ENCODE results near the gene PRAC2. TPM values are rescaled to one million over a fixed set of nuclear protein-coding genes. Genes with fewer than 3 reads are reported as not detected.
A peak's percentile ranks its signal among the peaks of the same experiment; 100 is the strongest.

Gene PRAC2
- 44.1 and 51.4 TPM in 2 replicates for total RNA-seq (2014; rRNA removed)
- Bru-seq, nascent RNA, result percentile 95 among the genes with signal in this experiment
- BruChase-seq, experiment 1, labeled RNA remaining after a 6-hour chase, result percentile 95 among the genes with signal in this experiment
- BruChase-seq, experiment 2, labeled RNA remaining after a 2-hour chase, result percentile 80 among the genes with signal in this experiment
- long read RNA-seq, partial matches to known transcripts, result 0 of 6 reads
- long read RNA-seq, other reads (novel, unspliced or antisense), result 2 of 6 reads

DNA sequence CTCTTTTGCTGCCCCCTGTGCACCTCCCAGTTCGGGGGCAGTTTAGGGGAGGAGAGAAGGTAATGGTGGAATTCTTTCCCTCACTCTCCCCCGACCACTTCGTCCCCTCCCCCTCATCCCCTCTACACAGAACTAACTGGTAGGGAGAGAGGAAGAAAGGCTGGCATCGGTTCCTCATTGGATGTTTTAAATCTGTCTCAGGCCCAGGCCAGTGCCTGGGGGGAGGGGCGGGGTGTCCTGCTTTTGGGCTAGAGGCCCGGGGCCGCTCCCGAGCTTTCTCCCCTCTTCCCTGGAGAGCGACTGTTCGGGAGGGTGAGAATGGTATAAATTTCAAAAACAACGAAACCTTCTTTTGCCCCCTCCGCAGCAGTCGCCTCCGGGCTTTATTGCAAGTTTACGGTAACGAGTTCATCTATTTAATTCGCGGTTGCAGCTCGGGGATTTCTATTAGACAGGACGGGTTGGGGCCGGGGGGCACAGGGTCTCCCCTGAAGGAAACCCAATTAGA lies at the start of gene PRAC2:
PRAC2 (plus strand) TSS at position 271 of the 508 bp plus-strand sequence. CDS start 1,226 bp downstream, outside the sequence.
- H3K9me3 ChIP-seq (ENCODE audit: low read length), result no peaks in the 10 kb centered on the region
- H3K4me3 ChIP-seq (ENCODE audit: low read length), result peak within 1 kb of the TSS; percentile 90
- H3K79me2 ChIP-seq (ENCODE audit: low read length), result peaks cover 100% of the 10 kb centered on the region
- no peaks in the 10 kb centered on the region for H4K20me1 ChIP-seq (ENCODE audit: low read length)
- H3K9ac ChIP-seq (ENCODE audit: low read length), result peak within 1 kb of the TSS; percentile 90
- DNase-seq, result peak; percentile 96
- H3K9me2 ChIP-seq (replicated peaks; ENCODE audit: low read length), result no peaks in the 10 kb centered on the region
- H3K36me3 ChIP-seq (ENCODE audit: low read depth, low read length), result no peaks in the 10 kb centered on the region
- CTCF ChIA-PET, result interaction anchor here (0.6 to 5.0 kb wide), 10 partner anchors 15 to 162 kb away, joined by 3 to 76 read pairs (median 12); no protein-coding TSS in a partner anchor
- H2AFZ ChIP-seq (ENCODE audit: low read length), result peak within 1 kb of the TSS; percentile 66
- peaks cover 36% of the 10 kb centered on the region for H3K4me1 ChIP-seq (ENCODE audit: insufficient read depth, low read length)
- H3K27me3 ChIP-seq (ENCODE audit: low read length), result no peaks in the 10 kb centered on the region
- no peak for TF ChIP-seq CTCF (conservative IDR thresholded peaks at IDR 0.05; ENCODE audit: low read depth, low read length)
- BruUV-seq (replicated peaks), result no TSS peak
- H3K4me2 ChIP-seq (ENCODE audit: low read length), result peak within 1 kb of the TSS; percentile 85
- H3K27ac ChIP-seq (ENCODE audit: low read length), result peak within 1 kb of the TSS; percentile 85
- intact Hi-C loops (cut with micrococcal nuclease), result loop anchor here (1.0 to 2.0 kb wide), 4 partner anchors 34 to 170 kb away; partner anchors contain the start of gene ATP5MC1
- POLR2A ChIA-PET (ENCODE audit: unreplicated experiment), result interaction anchor here (0.6 to 1.3 kb wide), 9 partner anchors 11 to 250 kb away, joined by 3 to 6 read pairs (median 4); no protein-coding TSS in a partner anchor
- H3F3A ChIP-seq (ENCODE audit: low read length, unreplicated experiment), result peaks cover 5% of the 10 kb centered on the region
- ATAC-seq, result peak; percentile 23

DNA sequence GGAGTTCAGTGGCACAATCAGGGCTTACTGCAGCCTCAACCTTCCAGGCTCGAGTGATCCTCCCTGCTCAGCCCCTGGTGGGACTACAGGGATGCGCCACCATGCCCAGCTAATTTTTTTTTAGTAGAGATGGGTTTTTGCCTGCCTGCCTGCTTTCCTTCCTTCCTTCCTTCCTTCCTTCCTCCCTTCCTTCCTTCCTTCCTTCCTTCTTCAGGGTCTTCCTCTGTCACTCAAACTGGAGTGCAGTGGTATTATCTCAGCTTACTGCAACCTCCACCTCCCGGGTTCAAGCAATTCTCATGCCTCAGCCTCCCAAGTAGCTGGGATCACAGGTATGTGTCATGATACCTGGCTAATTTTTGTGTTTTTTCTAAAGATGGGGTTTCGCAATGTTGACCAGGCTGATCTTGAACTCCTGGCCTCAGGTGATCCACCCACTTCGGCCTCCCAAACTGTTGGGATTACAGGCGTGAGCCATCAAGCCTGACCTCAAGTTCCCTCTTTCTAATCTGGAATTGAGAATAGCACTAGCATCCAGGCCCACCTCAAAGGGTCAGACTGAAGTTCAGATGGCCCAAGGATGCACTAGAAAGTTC lies 45.9 kb upstream of the PRAC2 start:
- intact Hi-C loops (cut with micrococcal nuclease), result no loop called here
- Histone ChIP-seq H3K4me2 (ENCODE audit: low read length) (no peak overlapping the region), H3K9me2 (replicated peaks; ENCODE audit: low read length) (no peaks in the 10 kb centered on the region), H3K4me1 (ENCODE audit: insufficient read depth, low read length) (peaks cover 14% of the 10 kb centered on the region; the same call in 1 of the 2 replicates), H3K27me3 (ENCODE audit: low read length) (no peaks in the 10 kb centered on the region), H2AFZ (ENCODE audit: low read length) (no peak overlapping the region), H3F3A (ENCODE audit: low read length, unreplicated experiment) (no peaks in the 10 kb centered on the region), H3K27ac (ENCODE audit: low read length) (no peak overlapping the region), H4K20me1 (ENCODE audit: low read length) (no peaks in the 10 kb centered on the region), H3K9ac (ENCODE audit: low read length) (no peak overlapping the region), H3K9me3 (ENCODE audit: low read length) (no peaks in the 10 kb centered on the region), H3K36me3 (ENCODE audit: low read depth, low read length) (no peaks in the 10 kb centered on the region), H3K4me3 (ENCODE audit: low read length) (no peak overlapping the region), H3K79me2 (ENCODE audit: low read length) (no peaks in the 10 kb centered on the region)
- TF ChIP-seq EZH2phosphoT487 (IDR thresholded peaks at IDR 0.05; ENCODE audit: borderline replicate concordance, low read length) (no peak), EZH2 (IDR thresholded peaks at IDR 0.05; ENCODE audit: low read length, unreplicated experiment) (no peak), CTCF (conservative IDR thresholded peaks at IDR 0.05; ENCODE audit: low read depth, low read length) (no peak)
- no peak for DNase-seq
- ChIA-PET POLR2A (ENCODE audit: unreplicated experiment) (no interaction called here), CTCF (interaction anchor here (0.6 to 1.5 kb wide), 8 partner anchors 47 to 492 kb away, joined by 3 to 9 read pairs (median 6); partner anchors contain the start of gene PRAC2)
- ATAC-seq, result no peak
- no TSS peak for BruUV-seq (replicated peaks)
